Measurements from ENCODE around the gene NLGN3.

GRCh38 chrX:71160475-71160874 is 15.8 kb downstream of the NLGN3 start:
- no peak for TF ChIP-seq CTCF (IDR thresholded peaks at IDR 0.05)
- TF ChIP-seq POLR2A (IDR thresholded peaks at IDR 0.05), result no peak
- TF ChIP-seq EP300 (IDR thresholded peaks at IDR 0.05), result no peak
